ENCODE results near the gene PPIE.

The PPIE gene

GRCh38 chr1:39808784-39809517 is 70.3 kb downstream of the PPIE start:
- DNase-seq (ENCODE audit: low read depth) = no peak

GRCh38 chr1:39812913-39813312 is 74.2 kb downstream of the PPIE start:
- no peak for DNase-seq (ENCODE audit: low read depth)

Data from stimulated activated CD8-positive, alpha-beta memory T cell treated with anti-CD3 and anti-CD28 coated beads, Interleukin-4, amount 100 ng/mL, for 24 hours (primary cell).